ENCODE results near the gene TENT4A. TPM values are rescaled to one million over a fixed set of nuclear protein-coding genes. Genes with fewer than 3 reads are reported as not detected.

TENT4A gene
- total RNA-seq, 1 experiment from 2014 or later = 29.2 TPM

- TF ChIP-seq PRRX2 (CRISPR knock-in tag; IDR thresholded peaks at IDR 0.05) = no peak
- TF ChIP-seq E2F5 (CRISPR knock-in tag; IDR thresholded peaks at IDR 0.05) = no peak
- TF ChIP-seq ZNF281 (CRISPR knock-in tag; IDR thresholded peaks at IDR 0.05) = no peak
- no peak for TF ChIP-seq STAT6 (CRISPR knock-in tag; conservative IDR thresholded peaks at IDR 0.05; ENCODE audit: low read depth)
- TF ChIP-seq NR2C2 (CRISPR knock-in tag; IDR thresholded peaks at IDR 0.05) = no peak
- TF ChIP-seq CREB1 (CRISPR knock-in tag; IDR thresholded peaks at IDR 0.05) = no peak
- TF ChIP-seq KAT7 (CRISPR knock-in tag; IDR thresholded peaks at IDR 0.05; ENCODE audit: borderline replicate concordance) = no peak
- no peak for TF ChIP-seq IRF1 (CRISPR knock-in tag; IDR thresholded peaks at IDR 0.05)
- TF ChIP-seq ARID4B (CRISPR knock-in tag; IDR thresholded peaks at IDR 0.05; ENCODE audit: borderline replicate concordance) = no peak
- TF ChIP-seq NFYB (CRISPR knock-in tag; conservative IDR thresholded peaks at IDR 0.05; ENCODE audit: low read depth) = no peak
- ATAC-seq = no peak
- Mint-ChIP-seq H3K9me3 (no peaks in the 10 kb centered on the region), H3K27me3 (ENCODE audit: low read depth) (no peaks in the 10 kb centered on the region; the same call in 1 of the 2 replicates), H3K4me1 (peaks cover 4% of the 10 kb centered on the region), H3K27ac (no peak overlapping the region), H3K4me3 (no peak overlapping the region), H3K36me3 (no peaks in the 10 kb centered on the region)
- POLR2A ChIA-PET = no interaction called here
- CTCF ChIA-PET = interaction anchor here (1.4 kb wide), 1 partner anchor 32 kb away, joined by 3 read pairs; no protein-coding TSS in a partner anchor
- no peak for DNase-seq (ENCODE audit: low spot score)
Measured at GRCh38 chr5:6788439-6788838, 75.2 kb downstream of the TENT4A start.

- Mint-ChIP-seq H3K9me3 (no peaks in the 10 kb centered on the region), H3K27me3 (ENCODE audit: low read depth) (no peaks in the 10 kb centered on the region; the same call in 1 of the 2 replicates), H3K4me1 (peaks cover 4% of the 10 kb centered on the region), H3K36me3 (no peaks in the 10 kb centered on the region), H3K4me3 (no peak overlapping the region), H3K27ac (no peak overlapping the region)
- no peak for ATAC-seq
- DNase-seq (ENCODE audit: low spot score) = no peak
- CTCF ChIA-PET = interaction anchor here (1.4 kb wide), 1 partner anchor 32 kb away, joined by 3 read pairs; no protein-coding TSS in a partner anchor
- POLR2A ChIA-PET = no interaction called here
- no peak for TF ChIP-seq OVOL2 (CRISPR knock-in tag; IDR thresholded peaks at IDR 0.05; ENCODE audit: borderline replicate concordance)
- TF ChIP-seq SOX15 (CRISPR knock-in tag; IDR thresholded peaks at IDR 0.05) = no peak
- TF ChIP-seq ARID4B (CRISPR knock-in tag; IDR thresholded peaks at IDR 0.05; ENCODE audit: borderline replicate concordance) = no peak
- TF ChIP-seq HMGA2 (CRISPR knock-in tag; IDR thresholded peaks at IDR 0.05) = no peak
- TF ChIP-seq FOXP1 (CRISPR knock-in tag; IDR thresholded peaks at IDR 0.05; ENCODE audit: borderline replicate concordance) = no peak
- TF ChIP-seq E2F1 (CRISPR knock-in tag; IDR thresholded peaks at IDR 0.05) = no peak
- TF ChIP-seq EMX1 (CRISPR knock-in tag; IDR thresholded peaks at IDR 0.05) = no peak
Measured at GRCh38 chr5:6788956-6789649, 75.9 kb downstream of the TENT4A start.

Measured in WTC11 (cell line).